Heart right ventricle (tissue), 16 donors: ENCODE data around the gene DGCR2. TPM values are rescaled to one million over a fixed set of nuclear protein-coding genes. Genes with fewer than 3 reads are reported as not detected.

Source experiments
- ATAC-seq, 8 donors: fragments of 200-7000 bp; cut with Tn5 transposase; one replicate each; pipeline ENCODE4 v1.9.1; 2020; ENCODE audit warnings: mild to moderate bottlenecking in 8 of 8, moderate library complexity in 8 of 8, moderate number of reproducible peaks in 1 of 8
- DNase-seq, 2 donors: peaks; one replicate each; pipeline ENCODE4 v3.0.0-alpha.2; 2020
- H3K27ac ChIP-seq, 10 donors: fragments of 200-600 bp; sonication (generic) in 2 of 10; one replicate each; pipeline versions ENCODE4 v1.5.0 to v1.8.0; 2020 to 2022; ENCODE audit warnings: mild to moderate bottlenecking in 3 of 10
- H3K27me3 ChIP-seq, 7 donors: fragments of 200-600 bp; one replicate each; pipeline ENCODE4 v1.8.0; 2021 to 2022; ENCODE audit warnings: mild to moderate bottlenecking in 2 of 7
- H3K36me3 ChIP-seq, 9 donors: fragments of 200-600 bp; sonication (generic) in 1 of 9; one replicate each; pipeline versions ENCODE4 v1.5.0 to v1.8.0; 2020 to 2022; ENCODE audit warnings: mild to moderate bottlenecking in 2 of 9
- H3K4me1 ChIP-seq, 9 donors: fragments of 200-600 bp; sonication (generic) in 1 of 9; one replicate each; pipeline versions ENCODE4 v1.5.0 to v1.8.0; 2020 to 2022; ENCODE audit warnings: mild to moderate bottlenecking in 4 of 9
- H3K4me3 ChIP-seq, 10 donors: fragments of 200-600 bp; sonication (generic) in 2 of 10; one replicate each; pipeline versions ENCODE4 v1.5.0 to v1.8.0; 2020 to 2022; ENCODE audit warnings: mild to moderate bottlenecking in 7 of 10, moderate library complexity in 2 of 10
- H3K9me3 ChIP-seq, 11 donors: fragments of 200-600 bp in 10 of 11; sonication (generic) in 2 of 11; one replicate each; pipeline versions ENCODE4 v1.5.0 to v1.8.0; 2013 to 2022; ENCODE audit warnings: mild to moderate bottlenecking in 2 of 11, control low read depth in 1 of 11, moderate library complexity in 1 of 11
- CTCF ChIP-seq, 9 donors: fragments of 200-600 bp; sonication (generic) in 2 of 9; IDR thresholded peaks; one replicate each; pipeline versions ENCODE4 v1.5.0 to v1.8.0; 2021 to 2022; ENCODE audit warnings: antibody characterized with exemption in 9 of 9, mild to moderate bottlenecking in 5 of 9, moderate library complexity in 1 of 9
- WGBS, 2 donors: extraction: QIAGEN DNeasy Blood & Tissue Kit; methylation state at CpG; one replicate each; pipeline ENCODE4 v1.1.7; 2013; ENCODE audit warnings: inconsistent platforms in 1 of 2; 5-methylcytosine and 5-hydroxymethylcytosine counted together
- intact Hi-C, 10 donors: fragments of 100-400 bp; cut with DNase I; formaldehyde crosslinking; loops; one replicate each; pipeline versions ENCODE4 v1.11.1 to v1.14.2; 2022
- polyA plus RNA-seq, 2 donors: library from polyadenylated mRNA; stranded (reverse); fragments of 200-250 nt; gene quantifications; one replicate each; pipeline ENCODE4 v1.2.3, GENCODE V29; 2013
- total RNA-seq, 10 donors: library from RNA; stranded (reverse); fragmentation: NEBNext Ultra II Directional in 3 of 10; extraction: Animal tissue kit (Norgen Biotek cat#: 25700) in 3 of 10; gene quantifications; one replicate each; pipeline versions ENCODE4 v1.2.1 to v1.2.4, GENCODE V29; 2021 to 2023
- donor health status: Arrhythmogenic right ventricular cardiomyopathy.
- donor health status: ischemic (EF 13 %, LVEDD 7.1; RV severe dilation, severe dysfunction).
- donor health status: healthy with polysubstance abuse.
- donor health status: DM: no; HTN: yes; CAD: no.
- donor health status: DM: no; HTN: no; CAD: no.
- donor health status: ischemic (EF 25% LVEDD 6.9; RV normal size, moderate dysfunction).
- donor health status: ischemic (EF 25% LVEDD 5.7; RV mildly dilated, moderate dysfunction).
- donor health status: healthy.
- donor health status: DM: yes; HTN: yes; CAD: no.
- donor health status: Ischemic cardiomyopathy.
- donor health status: ischemic (EF 35%, LVEDD 5.7; RV mildly dilated, moderate dysfunction).
- donor health status: nonischemic (EF 11% LVEDD 7.7; RV severe dilation, severe dysfunction).
- donor health status: DM: yes; HTN: yes; CAD: no.
- donor health status: PGD.
- donor health status: ischemic (EF 29% LVEDD 5.4; RV normal size, mild dysfunction).
- donor health status: nonischemic (EF 23%, LVEDD 6.1; RV moderate dilation, normal function).

The DGCR2 gene
- total and polyA plus RNA-seq, 12 donors, result 17.0 to 58.0 (median 39.1) TPM

GRCh38 chr22:19146215-19146968 is 24.2 kb upstream of the DGCR2 start:
- H3K9me3 ChIP-seq, result no peaks in the 10 kb centered on the region
- no peak for DNase-seq
- intact Hi-C loops, result loop anchor here in 5 of 10 donors (5.0 to 10.0 kb wide), 4 partner anchors 328 to 488 kb away; partner anchors contain the start of genes CDC45 (in 1 of the 5) and UFD1 (in 1 of the 5)
- H3K27ac ChIP-seq, result no peak overlapping the region
- H3K36me3 ChIP-seq, result peaks cover 0 to 16% (median 13%) of the 10 kb centered on the region in 9 donors
- ATAC-seq, result no peak
- H3K4me3 ChIP-seq, result no peak overlapping the region
- H3K27me3 ChIP-seq, result peaks cover 28 to 44% (median 33%) of the 10 kb centered on the region in 7 donors
- 82 to 84% methylated on average over 11 of the region's 11 CpGs for WGBS, 2 donors
- no peak for TF ChIP-seq CTCF (IDR thresholded peaks at IDR 0.05)
- peaks cover 5 to 25% (median 18%) of the 10 kb centered on the region in 9 donors for H3K4me1 ChIP-seq

DNA sequence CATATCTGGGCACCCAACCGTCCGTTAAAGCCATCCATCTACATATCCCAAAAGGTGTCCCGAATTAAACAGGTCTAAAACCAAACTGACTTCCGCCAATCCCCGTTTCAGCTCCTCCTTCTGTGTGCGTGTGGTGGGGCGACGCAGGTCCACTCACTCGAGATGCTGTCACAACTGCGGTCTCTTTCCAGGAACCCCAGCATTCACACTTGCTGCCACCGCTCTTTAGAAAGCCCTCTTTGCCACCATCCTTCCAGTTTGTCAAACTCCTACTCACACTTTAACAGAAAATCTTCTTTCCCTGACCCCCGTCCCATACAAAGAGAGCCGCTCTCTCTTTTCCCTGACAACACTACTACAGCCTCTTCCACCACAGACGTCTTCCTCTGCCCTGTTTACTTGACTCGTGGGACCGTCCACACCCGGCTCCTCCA is 21.8 kb upstream of the DGCR2 start:
- ATAC-seq (peak in 1 of 8 donors; percentile 2), DNase-seq (no peak)
- peak overlapping the region; percentile 69 to 98 (median 84) for H3K4me3 ChIP-seq
- WGBS, 2 donors, result 3% methylated on average over 17 of the region's 17 CpGs
- peaks cover 0 to 40% (median 33%) of the 10 kb centered on the region in 9 donors for H3K36me3 ChIP-seq
- intact Hi-C loops, result loop anchor here in 7 of 10 donors (1.0 to 10.0 kb wide), 8 partner anchors 21 to 491 kb away; partner anchors contain the start of genes DGCR2 (in 3 of the 7), CDC45 (in 2 of the 7) and UFD1 (in 2 of the 7)
- no peak for TF ChIP-seq CTCF (IDR thresholded peaks at IDR 0.05)
- H3K27me3 ChIP-seq, result peaks cover 9 to 22% (median 12%) of the 10 kb centered on the region in 7 donors
- peak overlapping the region in 9 of 10 donors; percentile 56 to 87 (median 73) for H3K27ac ChIP-seq
- no peaks in the 10 kb centered on the region for H3K9me3 ChIP-seq
- H3K4me1 ChIP-seq, result peaks cover under 1 to 18% (median 13%) of the 10 kb centered on the region in 9 donors

DNA sequence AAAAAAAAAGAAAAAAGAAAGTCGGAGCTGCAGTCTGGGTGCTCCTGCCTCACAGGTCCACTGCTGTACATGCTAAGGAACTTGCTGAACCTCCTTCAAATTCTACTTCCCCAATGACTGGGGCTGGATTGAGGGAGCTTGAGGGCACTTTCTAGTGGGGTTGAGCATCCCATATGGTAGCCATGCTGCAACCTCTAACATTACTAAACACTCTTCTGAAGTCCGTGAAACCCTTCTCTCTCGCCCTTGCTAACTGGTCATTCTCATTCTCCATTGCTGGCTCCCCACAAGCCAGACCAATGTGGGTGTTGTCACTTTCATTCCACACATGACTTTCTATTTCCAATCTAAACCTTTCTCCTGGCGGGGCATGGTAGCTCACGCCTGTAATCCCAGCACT is 21.0 kb upstream of the DGCR2 start:
- peak overlapping the region in 6 of 10 donors; percentile 69 to 98 (median 84) for H3K4me3 ChIP-seq
- no peak for ATAC-seq

More for the DNA sequence above, 21.0 kb upstream of the DGCR2 start:
- H3K4me1 ChIP-seq, result peaks cover 0 to 16% (median 11%) of the 10 kb centered on the region in 9 donors
- H3K9me3 ChIP-seq, result no peaks in the 10 kb centered on the region
- peaks cover 2 to 15% (median 5%) of the 10 kb centered on the region in 7 donors for H3K27me3 ChIP-seq
- no peak for DNase-seq
- no peak overlapping the region for H3K27ac ChIP-seq
- H3K36me3 ChIP-seq, result peaks cover 0 to 48% (median 41%) of the 10 kb centered on the region in 9 donors
- 85 to 89% methylated on average over 5 of the region's 5 CpGs for WGBS, 2 donors
- TF ChIP-seq CTCF (IDR thresholded peaks at IDR 0.05), result no peak
- intact Hi-C loops, result loop anchor here in 6 of 10 donors (5.0 to 10.0 kb wide), 4 partner anchors 332 to 492 kb away; partner anchors contain the start of genes CDC45 (in 1 of the 6) and UFD1 (in 1 of the 6)
